Measurements from ENCODE around the gene PAAF1.

PAAF1 gene

GRCh38 chr11:73968356-73968966, 91.7 kb downstream of the PAAF1 start:
- H3K4me3 ChIP-seq (replicated peaks; ENCODE audit: low read depth, low read length): no peak overlapping the region
- TF ChIP-seq CTCF (IDR thresholded peaks at IDR 0.05; ENCODE audit: low read depth, low read length, missing control alignments): no peak
- DNase-seq (ENCODE audit: extremely low read depth, low read depth): no peak

GRCh38 chr11:73969091-73969490, 92.3 kb downstream of the PAAF1 start:
- no peak for TF ChIP-seq CTCF (IDR thresholded peaks at IDR 0.05; ENCODE audit: low read depth, low read length, missing control alignments)
- no peak overlapping the region for H3K4me3 ChIP-seq (replicated peaks; ENCODE audit: low read depth, low read length)
- DNase-seq (ENCODE audit: extremely low read depth, low read depth): no peak

GRCh38 chr11:73969991-73970800, 93.4 kb downstream of the PAAF1 start:
- DNase-seq (ENCODE audit: extremely low read depth, low read depth): no peak
- no peak overlapping the region for H3K4me3 ChIP-seq (replicated peaks; ENCODE audit: low read depth, low read length)
- TF ChIP-seq CTCF (IDR thresholded peaks at IDR 0.05; ENCODE audit: low read depth, low read length, missing control alignments): no peak

- no peak for TF ChIP-seq CTCF (IDR thresholded peaks at IDR 0.05; ENCODE audit: low read depth, low read length, missing control alignments)
- DNase-seq (ENCODE audit: extremely low read depth, low read depth): no peak
Observed at GRCh38 chr11:73971175-73971719, 94.4 kb downstream of the PAAF1 start.

GRCh38 chr11:73972187-73972586, 95.4 kb downstream of the PAAF1 start:
- TF ChIP-seq CTCF (IDR thresholded peaks at IDR 0.05; ENCODE audit: low read depth, low read length, missing control alignments): no peak
- no peak overlapping the region for H3K4me3 ChIP-seq (replicated peaks; ENCODE audit: low read depth, low read length)
- DNase-seq (ENCODE audit: extremely low read depth, low read depth): no peak

More at GRCh38 chr11:73971175-73971719, 94.4 kb downstream of the PAAF1 start:
- H3K4me3 ChIP-seq (replicated peaks; ENCODE audit: low read depth, low read length): no peak overlapping the region

GRCh38 chr11:73972620-73973449, 96.0 kb downstream of the PAAF1 start:
- no peak for TF ChIP-seq CTCF (IDR thresholded peaks at IDR 0.05; ENCODE audit: low read depth, low read length, missing control alignments)
- no peak for DNase-seq (ENCODE audit: extremely low read depth, low read depth)
- H3K4me3 ChIP-seq (replicated peaks; ENCODE audit: low read depth, low read length): no peak overlapping the region
